ENCODE results near the gene CSGALNACT2.

Gene CSGALNACT2

GRCh38 chr10:43111921-43112607 is 26.2 kb upstream of the CSGALNACT2 start:
- DNase-seq (ENCODE audit: insufficient read length, low spot score) (no peak), FAIRE-seq (no peak)

GRCh38 chr10:43112608-43112961 is 25.7 kb upstream of the CSGALNACT2 start:
- FAIRE-seq = no peak
- no peak for DNase-seq (ENCODE audit: insufficient read length, low spot score)

GRCh38 chr10:43113201-43114087 is 24.8 kb upstream of the CSGALNACT2 start:
- FAIRE-seq (no peak), DNase-seq (ENCODE audit: insufficient read length, low spot score) (no peak)

GRCh38 chr10:43114088-43114742 is 24.0 kb upstream of the CSGALNACT2 start:
- FAIRE-seq (no peak), DNase-seq (ENCODE audit: insufficient read length, low spot score) (no peak)

GRCh38 chr10:43114743-43115611 is 23.3 kb upstream of the CSGALNACT2 start:
- FAIRE-seq (no peak), DNase-seq (ENCODE audit: insufficient read length, low spot score) (no peak)

- no peak for FAIRE-seq
- no peak for DNase-seq (ENCODE audit: insufficient read length, low spot score)
These were observed 22.2 kb upstream of the CSGALNACT2 start for GRCh38 chr10:43115881-43116595.

GRCh38 chr10:43116596-43116995 is 21.6 kb upstream of the CSGALNACT2 start:
- FAIRE-seq (no peak), DNase-seq (ENCODE audit: insufficient read length, low spot score) (no peak)

- no peak for DNase-seq (ENCODE audit: insufficient read length, low spot score)
- FAIRE-seq = no peak
These were observed 21.0 kb upstream of the CSGALNACT2 start for GRCh38 chr10:43117031-43117776.

- no peak for FAIRE-seq
- DNase-seq (ENCODE audit: insufficient read length, low spot score) = no peak
These were observed 20.3 kb upstream of the CSGALNACT2 start for GRCh38 chr10:43117777-43118583.

- FAIRE-seq (no peak), DNase-seq (ENCODE audit: insufficient read length, low spot score) (no peak)
These were observed 19.4 kb upstream of the CSGALNACT2 start for GRCh38 chr10:43118631-43119415.

GRCh38 chr10:43119416-43120115 is 18.7 kb upstream of the CSGALNACT2 start:
- no peak for FAIRE-seq
- DNase-seq (ENCODE audit: insufficient read length, low spot score) = no peak

GRCh38 chr10:43120116-43120928 is 17.9 kb upstream of the CSGALNACT2 start:
- DNase-seq (ENCODE audit: insufficient read length, low spot score) (no peak), FAIRE-seq (no peak)

GRCh38 chr10:43120929-43121314 is 17.3 kb upstream of the CSGALNACT2 start:
- FAIRE-seq (peak; percentile 62), DNase-seq (ENCODE audit: insufficient read length, low spot score) (no peak)

GRCh38 chr10:43121444-43121843 is 16.8 kb upstream of the CSGALNACT2 start:
- FAIRE-seq = no peak
- no peak for DNase-seq (ENCODE audit: insufficient read length, low spot score)

GRCh38 chr10:43122096-43122495 is 16.1 kb upstream of the CSGALNACT2 start:
- DNase-seq (ENCODE audit: insufficient read length, low spot score) = no peak
- no peak for FAIRE-seq

- no peak for FAIRE-seq
These were observed 15.4 kb upstream of the CSGALNACT2 start for GRCh38 chr10:43122826-43123225.

More at GRCh38 chr10:43122826-43123225, 15.4 kb upstream of the CSGALNACT2 start:
- DNase-seq (ENCODE audit: insufficient read length, low spot score) = no peak

Measured in GM19239 (cell line).